T47D (cell line): ENCODE data around the gene SP1.
"Not testable (repeated sequence)": the region's sequence is repeated elsewhere in the genome, so short reads cannot be mapped to it uniquely, and the experiment has no call there.

Source experiments
- DNase-seq, 2 experiments: peaks; one replicate each; pipeline versions ENCODE4 v3.0.0 to v3.0.0-alpha.2; 2011 to 2012; ENCODE audit warnings: low read depth in 1 of 2, low spot score in 1 of 2
- JUND ChIP-seq: IDR thresholded peaks from 2 replicates; pipeline ENCODE4 v1.6.1; 2012; ENCODE audit warnings: low read depth
- in situ Hi-C: cut with HindIII; loops from 2 replicates; pipeline ENCODE4 v1.10.0; 2016; ENCODE audit warnings: low sequenced_read_pairs, low pct_unique_long_range_greater_than_20kb

SP1 gene

GRCh38 chr12:53344824-53345485 lies 35.0 kb upstream of the SP1 start:
- in situ Hi-C loops = no loop called here
- no peak for TF ChIP-seq JUND
- DNase-seq = peak; percentile 60 to 74

- in situ Hi-C loops = no loop called here
- no peak for TF ChIP-seq JUND
- DNase-seq = no peak
These were observed 34.3 kb upstream of the SP1 start for GRCh38 chr12:53345486-53346188.

DNA sequence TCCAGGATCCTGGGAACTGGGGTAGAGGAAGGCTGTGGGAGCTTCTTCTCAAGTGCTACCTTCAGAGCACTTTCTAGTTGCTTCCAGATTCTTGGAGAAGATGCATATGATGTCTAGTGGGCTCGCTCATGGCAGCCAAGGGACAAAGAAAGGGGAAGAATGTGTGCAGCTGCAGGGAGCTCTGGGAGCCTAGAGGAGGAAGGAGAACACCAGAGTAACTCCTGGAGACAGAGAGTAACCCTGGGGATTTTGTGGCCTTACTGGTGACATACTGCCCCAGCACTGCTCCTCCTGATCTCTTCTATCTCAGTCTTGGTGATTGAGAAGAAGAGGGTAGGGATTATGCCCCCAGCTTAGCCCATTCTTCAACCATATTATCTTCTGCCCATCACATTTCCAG lies 33.5 kb upstream of the SP1 start:
- DNase-seq = no peak
- no peak for TF ChIP-seq JUND
- in situ Hi-C loops = no loop called here

GRCh38 chr12:53347905-53348304 lies 32.1 kb upstream of the SP1 start:
- in situ Hi-C loops = no loop called here
- no peak for DNase-seq
- TF ChIP-seq JUND = no peak

GRCh38 chr12:53352331-53353256 lies 27.4 kb upstream of the SP1 start:
- no peak for TF ChIP-seq JUND
- DNase-seq = peak; percentile 55 to 94
- in situ Hi-C loops = no loop called here

DNA sequence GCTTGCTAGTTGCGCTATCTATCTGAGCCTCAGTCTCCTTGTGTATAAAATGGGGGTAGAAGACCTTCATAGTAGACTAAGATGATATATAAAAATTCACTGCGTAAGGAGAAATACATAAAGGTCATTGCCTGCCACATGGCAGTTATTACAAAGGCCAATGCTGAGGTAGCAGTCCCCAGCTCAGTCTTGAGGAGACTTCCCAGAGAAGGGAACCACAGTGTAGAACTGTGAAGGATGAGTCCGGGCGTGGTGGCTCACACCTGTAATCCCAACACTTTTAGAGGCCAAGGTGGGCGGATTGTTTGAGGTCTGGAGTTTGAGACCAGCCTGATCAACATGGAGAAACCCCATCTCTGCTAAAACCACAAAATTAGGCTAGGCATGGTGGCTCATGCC lies 26.7 kb upstream of the SP1 start:
- in situ Hi-C loops = no loop called here
- TF ChIP-seq JUND = no peak
- DNase-seq = no peak

DNA sequence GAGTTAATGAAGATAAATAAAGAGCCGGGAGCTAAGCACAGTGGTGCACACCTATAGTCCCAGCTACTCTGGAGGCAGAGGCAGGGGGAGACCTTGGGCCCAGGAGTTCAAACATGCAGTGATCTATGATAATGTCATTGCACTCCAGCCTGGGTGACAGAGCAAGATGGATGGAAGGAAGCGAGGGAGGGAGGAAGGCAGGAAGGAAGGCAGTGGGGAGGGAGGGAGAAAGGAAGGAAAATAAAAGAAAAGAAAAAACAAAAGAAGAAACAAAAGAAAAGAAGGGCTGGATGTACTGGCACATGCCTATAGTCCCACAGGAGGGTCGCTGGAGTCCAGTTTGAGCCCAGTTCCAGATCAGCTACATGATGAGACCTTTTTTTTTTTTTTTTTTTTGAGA lies 24.9 kb upstream of the SP1 start:
- TF ChIP-seq JUND = no peak
- no peak for DNase-seq
- in situ Hi-C loops = no loop called here

DNA sequence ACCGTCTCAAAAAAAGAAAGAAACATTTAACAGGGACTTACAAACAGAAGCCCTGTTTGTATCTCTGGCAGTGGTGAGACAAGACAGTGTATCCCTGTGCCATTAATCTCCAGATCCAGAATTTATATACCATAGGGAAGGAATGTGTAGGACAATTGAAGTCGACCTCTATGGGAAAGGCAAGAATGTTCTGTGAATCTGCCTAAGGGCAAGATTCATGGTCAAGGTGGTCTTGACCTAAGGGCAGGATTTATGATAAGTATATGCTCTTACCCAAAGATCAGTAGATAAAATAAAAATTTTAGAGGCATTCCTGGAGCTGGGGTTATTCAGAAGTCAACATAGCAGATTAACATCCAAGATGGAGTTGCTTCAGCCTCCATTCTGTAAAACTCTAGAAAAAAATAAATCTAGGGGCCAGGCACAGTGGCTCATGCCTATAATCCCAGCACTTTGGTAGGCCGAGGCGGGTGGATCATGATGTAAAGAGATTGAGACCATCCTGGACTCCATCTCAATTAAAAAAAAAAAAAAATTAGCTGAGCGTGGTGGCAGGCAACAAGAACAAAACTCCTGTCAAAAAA lies 21.0 kb upstream of the SP1 start:
- in situ Hi-C loops = no loop called here
- DNase-seq = peak in 1 of 2 experiments; percentile 63
- TF ChIP-seq JUND = no peak

GRCh38 chr12:53361638-53362037 lies 18.3 kb upstream of the SP1 start:
- in situ Hi-C loops, DNase-seq: not testable (repeated sequence)

DNA sequence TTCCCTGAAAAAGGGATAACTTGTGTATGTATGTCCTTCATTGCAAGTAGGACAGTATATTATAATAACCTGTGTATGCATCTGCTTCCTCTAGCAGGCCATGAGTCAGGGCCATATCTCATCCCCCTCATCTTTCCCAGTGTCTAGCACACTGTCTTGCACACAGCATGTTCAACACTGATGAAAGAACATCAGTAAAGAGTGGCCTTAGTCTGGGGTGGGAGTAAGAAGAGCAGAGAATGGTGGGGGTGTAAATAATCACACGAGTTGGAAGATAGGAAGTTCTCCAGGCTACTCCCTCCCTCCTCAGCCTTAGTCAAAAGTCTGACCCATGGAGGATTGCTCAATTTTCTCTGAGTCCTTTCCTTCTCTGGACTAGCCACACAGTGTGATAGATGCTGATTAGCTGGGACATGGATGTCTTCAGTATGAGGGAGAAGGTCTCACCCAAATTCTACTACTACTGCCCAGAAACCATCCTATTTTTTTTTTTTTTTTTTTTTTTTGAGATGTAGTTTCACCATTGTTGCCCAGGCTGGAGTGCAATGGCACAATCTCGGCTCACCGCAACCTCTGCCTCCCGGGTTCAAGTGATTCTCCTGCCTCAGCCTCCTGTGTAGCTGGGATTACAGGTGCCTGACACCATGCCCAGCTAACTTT lies 14.6 kb upstream of the SP1 start:
- in situ Hi-C loops = no loop called here
- DNase-seq = no peak
- no peak for TF ChIP-seq JUND

DNA sequence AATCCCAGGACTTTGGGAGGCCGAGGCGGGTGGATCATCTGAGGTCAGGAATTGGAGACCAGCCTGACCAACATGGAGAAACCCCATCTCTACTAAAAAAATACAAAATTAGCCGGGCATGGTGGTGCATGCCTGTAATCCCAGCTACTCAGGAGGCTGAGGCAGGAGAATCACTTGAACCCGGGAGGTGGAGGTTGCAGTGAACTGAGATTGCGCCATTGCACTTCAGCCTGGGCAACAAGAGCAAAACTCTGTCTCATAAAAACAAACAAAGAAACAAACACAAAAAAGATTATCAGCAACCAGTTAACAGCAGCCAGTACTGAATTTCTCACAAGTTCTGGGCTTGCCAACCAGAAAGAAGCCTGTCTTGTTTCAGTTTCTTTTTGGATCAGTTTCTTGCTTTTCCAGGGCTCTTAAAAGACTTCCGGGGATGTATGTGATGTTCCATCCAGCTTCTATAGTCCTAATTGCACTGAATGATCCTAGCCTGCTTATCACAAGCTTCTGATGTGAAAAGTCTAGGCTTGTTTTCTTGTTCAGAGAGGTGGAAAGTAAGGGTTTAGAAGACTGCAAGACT lies 6.3 kb upstream of the SP1 start:
- DNase-seq, in situ Hi-C loops: not testable (repeated sequence)

DNA sequence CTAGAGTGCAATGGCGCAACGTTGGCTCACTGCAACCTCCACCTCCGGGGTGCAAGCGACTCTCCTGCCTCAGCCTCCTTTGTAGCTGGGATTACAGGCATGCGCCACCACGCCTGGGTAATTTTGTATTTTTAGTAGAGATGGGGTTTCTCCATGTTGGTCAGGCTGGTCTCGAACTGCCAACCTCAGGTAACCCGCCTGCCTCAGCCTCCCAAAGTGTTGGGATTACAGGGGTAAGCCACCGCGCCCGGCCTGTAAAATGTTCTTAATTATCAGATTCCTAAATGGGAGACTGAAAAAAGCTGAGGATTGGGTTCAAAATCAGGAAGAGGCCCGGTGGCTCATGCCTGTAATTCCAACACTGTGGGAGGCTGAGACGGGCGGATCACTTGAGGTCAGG lies 5.7 kb upstream of the SP1 start:
- in situ Hi-C loops = not testable (repeated sequence)

More for the DNA sequence above, 5.7 kb upstream of the SP1 start:
- not testable (repeated sequence) for DNase-seq
